GM21737 (cell line): ENCODE results near the gene AMER1.

ENCODE experiments used
- ATAC-seq: cut with Tn5 transposase; IDR thresholded peaks from one replicate; pipeline ENCODE4 v1.9.1; 2021; ENCODE audit warnings: mild to moderate bottlenecking, moderate library complexity; ENCODE audit not compliant: unreplicated experiment

AMER1 gene

GRCh38 chrX:64186974-64187761 is 18.3 kb downstream of the AMER1 start:
- no peak for ATAC-seq

GRCh38 chrX:64184396-64184795 is 21.1 kb downstream of the AMER1 start:
- no peak for ATAC-seq

- no peak for ATAC-seq
These were observed 23.3 kb downstream of the AMER1 start for GRCh38 chrX:64182208-64182607.

- ATAC-seq, result no peak
These were observed 28.6 kb downstream of the AMER1 start for GRCh38 chrX:64176876-64177275.

GRCh38 chrX:64169988-64170387 is 35.5 kb downstream of the AMER1 start:
- ATAC-seq, result no peak

- ATAC-seq, result no peak
These were observed 52.7 kb downstream of the AMER1 start for GRCh38 chrX:64152857-64153256.

- no peak for ATAC-seq
These were observed 53.6 kb downstream of the AMER1 start for GRCh38 chrX:64151911-64152310.

GRCh38 chrX:64150775-64151174 is 54.7 kb downstream of the AMER1 start:
- ATAC-seq, result no peak
